Body of pancreas (tissue), 4 donors: ENCODE data around the gene BRME1.

Source experiments
- CTCF ChIP-seq, 7 experiments: fragments of 450-650 bp in 4 of 7; fragments of 200-600 bp in 3 of 7; sonication (generic) in 3 of 7; IDR thresholded peaks; one replicate each; pipeline ENCODE4 v1.5.1; 2016 to 2019; ENCODE audit warnings: antibody characterized with exemption in 7 of 7
- POLR2A ChIP-seq, 3 donors: fragments of 450-650 bp; IDR thresholded peaks; one replicate each; pipeline ENCODE4 v1.6.1; 2016; ENCODE audit warnings: antibody characterized with exemption in 3 of 3, mild to moderate bottlenecking in 2 of 3

GRCh38 chr19:13884726-13885591, 21.0 kb downstream of the BRME1 start:
- TF ChIP-seq CTCF (IDR thresholded peaks at IDR 0.05) (peak in 4 of 7 experiments; percentile 35 to 54 (median 43)), POLR2A (IDR thresholded peaks at IDR 0.05) (peak; percentile 82 to 93 (median 91))
